LoVo (cell line): ENCODE data around the gene SLC3A2.
"Not testable (repeated sequence)": the region's sequence is repeated elsewhere in the genome, so short reads cannot be mapped to it uniquely, and the experiment has no call there.

ENCODE experiments used
- DNase-seq: peaks from one replicate; pipeline ENCODE4 v3.0.0-alpha.2; 2016; ENCODE audit warnings: low spot score

SLC3A2 gene

GRCh38 chr11:62852523-62853188 lies 28.0 kb upstream of the SLC3A2 start:
- DNase-seq = no peak

GRCh38 chr11:62853279-62853965 lies 27.3 kb upstream of the SLC3A2 start:
- no peak for DNase-seq

GRCh38 chr11:62854013-62854824 lies 26.5 kb upstream of the SLC3A2 start:
- no peak for DNase-seq

DNA sequence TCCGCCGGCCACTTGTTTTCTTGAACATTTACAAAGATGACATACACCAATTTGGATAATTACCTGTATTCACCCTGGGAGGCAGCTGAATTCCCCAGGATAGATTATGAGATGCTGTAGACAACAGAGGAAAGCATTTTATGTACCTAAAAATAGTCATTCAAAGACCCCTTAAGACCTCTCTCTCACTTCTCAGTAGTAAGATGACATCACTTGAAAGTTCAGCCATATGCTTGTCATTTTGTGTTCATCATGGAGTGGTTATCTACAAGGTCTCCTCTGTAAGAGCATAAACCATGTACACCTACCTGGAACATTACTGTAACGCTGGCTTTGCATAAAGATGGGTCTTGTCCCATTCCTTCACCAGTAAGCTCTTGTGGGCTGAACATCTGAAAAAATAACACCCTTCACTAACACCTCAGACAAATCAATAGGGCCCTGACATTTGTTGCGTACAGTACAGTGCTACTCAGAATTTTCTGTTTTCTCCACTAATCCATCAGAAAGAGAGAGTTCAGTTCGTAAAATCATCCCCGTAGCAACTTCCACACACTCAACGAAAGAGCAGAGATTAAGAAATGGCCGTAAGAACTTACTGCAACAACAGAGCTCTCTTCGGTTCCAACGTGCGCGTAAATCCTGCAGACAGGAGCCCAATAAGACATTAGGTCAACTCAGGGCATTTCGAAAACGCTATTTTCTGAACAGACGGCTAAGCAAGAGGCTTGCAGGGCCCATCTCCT lies 25.7 kb upstream of the SLC3A2 start:
- no peak for DNase-seq

- DNase-seq = peak; percentile 99
These were observed 24.9 kb upstream of the SLC3A2 start for GRCh38 chr11:62855571-62856332.

DNA sequence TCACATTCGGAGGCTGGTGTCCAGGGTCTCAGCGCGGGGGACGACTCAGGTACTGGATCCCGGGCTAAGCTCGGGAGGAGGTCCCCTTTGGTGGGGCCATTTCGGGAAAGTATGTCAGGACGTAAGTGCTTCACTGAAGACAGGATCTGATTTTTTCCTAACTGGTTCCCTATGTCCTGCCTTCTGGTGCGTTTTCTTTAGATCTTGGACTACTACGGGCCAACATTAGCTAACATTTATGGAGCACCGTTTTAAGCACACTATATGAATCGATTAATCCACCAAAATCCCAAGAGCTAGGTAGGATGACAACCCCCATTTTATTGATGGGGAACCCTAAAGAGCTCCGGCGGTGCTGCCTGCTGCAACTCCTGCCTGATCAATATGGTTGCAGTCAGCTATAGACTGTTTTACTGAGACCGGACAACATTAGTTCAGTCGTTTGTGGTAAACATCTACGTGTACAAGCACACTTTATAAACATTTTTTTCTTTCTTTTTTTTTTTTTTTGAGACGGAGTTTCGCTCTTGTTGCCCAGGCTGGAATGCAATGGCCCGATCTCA lies 24.3 kb upstream of the SLC3A2 start:
- no peak for DNase-seq

DNA sequence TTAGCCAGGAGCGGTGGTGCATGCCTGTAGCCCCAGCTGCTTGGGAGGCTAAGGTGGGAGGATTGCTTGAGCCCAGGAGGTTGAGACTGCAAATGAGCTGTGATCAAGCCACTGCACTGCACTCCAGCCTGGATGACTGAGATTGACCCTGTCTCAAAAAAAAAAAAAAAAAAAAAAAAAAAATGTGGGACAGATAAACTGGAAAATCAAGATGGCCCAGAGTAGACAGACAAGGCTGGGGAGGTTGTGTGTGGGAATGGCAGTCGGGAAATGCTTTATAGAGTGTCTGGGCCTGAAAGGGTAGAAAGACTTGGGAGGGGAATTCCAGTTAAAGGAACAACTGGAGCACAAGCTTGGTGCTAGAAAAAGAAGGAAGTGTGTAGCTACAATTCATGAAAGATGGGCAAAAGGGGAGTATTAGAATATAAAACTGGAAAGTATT lies 23.1 kb upstream of the SLC3A2 start:
- DNase-seq = no peak

- no peak for DNase-seq
These were observed 22.5 kb upstream of the SLC3A2 start for GRCh38 chr11:62858201-62858600.

DNA sequence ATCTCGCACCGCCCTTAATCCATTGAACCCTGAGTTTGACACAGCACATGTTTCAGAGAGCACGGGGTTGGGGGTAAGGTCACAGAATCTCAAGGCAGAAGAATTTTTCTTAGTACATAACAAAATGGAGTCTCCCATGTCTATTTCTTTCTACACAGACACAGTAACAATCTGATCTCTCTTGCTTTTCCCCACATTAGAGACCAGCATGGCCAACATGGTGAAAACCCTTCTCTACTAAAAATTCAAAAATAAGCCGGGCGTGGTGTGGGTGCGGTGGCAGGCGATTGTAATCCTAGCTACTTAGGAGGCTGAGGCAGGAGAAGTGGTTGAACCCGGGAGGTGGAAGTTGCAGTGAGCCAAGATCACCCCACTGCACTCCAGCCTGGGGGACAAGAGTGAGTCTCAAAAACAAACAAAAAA lies 21.4 kb upstream of the SLC3A2 start:
- not testable (repeated sequence) for DNase-seq

DNA sequence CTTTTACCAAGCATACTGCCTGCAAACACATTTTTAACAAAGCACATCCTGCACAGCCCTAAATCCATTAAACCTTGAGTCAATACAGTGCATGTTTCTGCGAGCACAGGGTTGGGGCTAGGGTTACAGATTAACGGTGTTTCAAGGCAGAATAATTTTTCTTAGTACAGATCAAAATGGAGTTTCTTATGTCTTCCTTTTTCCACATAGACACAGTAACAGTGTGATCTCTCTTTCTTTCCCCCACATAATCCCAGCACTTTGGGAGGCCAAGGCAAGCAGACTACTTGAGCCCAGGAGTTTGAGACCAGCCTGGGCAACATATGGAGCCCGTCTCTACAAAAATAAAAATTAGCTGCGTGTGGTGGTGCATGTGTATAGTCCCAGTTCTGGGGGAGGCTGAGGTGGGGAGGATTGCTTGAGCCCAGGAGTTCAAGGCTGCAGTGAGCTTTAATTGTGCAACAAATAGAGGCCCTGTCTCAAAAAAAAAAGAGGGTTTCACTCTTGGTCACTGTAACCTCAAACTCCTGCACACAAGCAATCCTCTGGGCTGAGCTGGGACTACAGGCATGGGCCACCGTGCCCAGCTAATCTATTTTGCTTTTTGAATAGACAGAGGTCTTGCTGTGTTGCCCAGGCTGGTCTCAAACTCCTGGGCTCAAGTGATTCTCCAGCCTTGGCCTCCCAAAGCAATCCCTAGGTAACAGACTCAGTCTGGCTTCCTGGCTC lies 19.7 kb upstream of the SLC3A2 start:
- DNase-seq = no peak

DNA sequence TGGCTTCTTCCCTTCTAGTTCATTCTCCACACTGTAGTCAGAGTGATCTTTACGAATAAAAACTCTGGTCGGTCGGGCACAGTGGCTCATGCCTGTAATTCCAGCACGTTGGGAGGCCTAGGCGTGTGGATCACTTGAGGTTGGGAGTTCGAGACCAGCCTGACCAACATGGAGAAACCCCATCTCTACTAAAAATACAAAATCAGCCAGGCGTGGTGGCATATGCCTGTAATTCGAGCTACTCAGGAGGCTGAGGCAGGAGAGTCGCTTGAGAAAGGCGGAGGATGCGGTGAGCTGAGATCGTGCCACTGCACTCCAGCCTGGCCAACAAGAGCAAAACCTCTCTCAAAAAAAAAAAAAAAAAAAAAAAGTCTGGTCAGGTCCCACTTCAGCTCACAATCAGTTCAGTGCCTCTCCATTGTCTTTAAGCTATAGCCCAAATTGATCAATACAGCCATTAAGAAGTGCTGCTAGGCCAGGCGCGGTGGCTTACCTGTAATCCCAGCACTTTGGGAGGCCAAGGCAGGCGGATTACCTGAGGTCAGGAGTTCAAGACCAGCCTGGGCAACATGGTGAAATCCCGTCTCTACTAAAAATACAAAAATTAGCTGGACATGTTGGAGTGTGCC lies 19.0 kb upstream of the SLC3A2 start:
- not testable (repeated sequence) for DNase-seq

DNA sequence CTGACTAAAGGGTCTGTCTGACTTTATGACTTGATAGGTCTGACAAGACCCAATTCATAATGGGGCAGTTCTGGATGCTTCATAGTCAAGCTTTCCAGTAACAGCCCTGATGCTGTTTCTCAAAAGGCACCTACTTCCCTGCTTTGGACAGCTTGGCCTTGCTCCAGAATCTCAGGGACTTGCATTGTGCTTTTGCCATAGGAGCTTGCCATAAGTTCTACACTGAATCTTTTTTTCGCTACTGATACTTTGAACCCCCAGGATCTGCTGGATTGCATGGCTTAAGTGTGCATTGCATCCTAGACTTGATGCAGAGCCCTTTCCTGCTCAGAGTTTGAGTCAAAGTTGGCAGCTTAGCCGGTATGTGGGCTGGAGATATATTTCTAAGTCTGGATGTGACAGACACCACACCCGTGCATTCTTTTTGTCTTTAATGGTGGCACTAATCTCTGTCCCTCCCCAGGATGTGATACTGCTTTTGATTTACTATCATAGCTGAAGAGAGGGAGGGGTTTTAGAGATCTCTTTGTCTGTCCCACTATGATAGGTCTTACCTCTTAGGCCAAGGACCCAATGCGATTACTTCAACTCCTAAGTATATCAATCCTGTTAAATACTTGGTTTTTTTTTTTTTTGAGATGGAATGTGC lies 16.9 kb upstream of the SLC3A2 start:
- DNase-seq = no peak

DNA sequence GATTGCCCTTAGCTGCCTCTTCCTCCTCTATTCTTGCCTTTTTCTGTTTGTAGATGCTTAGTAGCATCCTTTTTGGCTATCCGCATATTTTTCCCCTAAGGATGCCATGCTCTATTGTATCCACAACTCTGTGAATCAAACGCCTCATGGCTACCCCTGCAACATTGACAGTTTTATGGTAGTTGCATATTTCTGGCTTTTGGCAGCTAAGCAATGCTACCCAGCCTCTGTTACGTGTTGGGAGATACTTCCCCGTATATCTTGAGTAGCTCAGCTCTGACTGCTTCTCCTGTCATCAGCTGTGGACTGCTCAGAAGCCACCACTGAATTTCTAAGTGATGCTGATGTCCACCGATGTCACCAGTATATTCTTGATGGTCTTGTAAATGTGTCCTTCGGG lies 15.1 kb upstream of the SLC3A2 start:
- DNase-seq = no peak

DNA sequence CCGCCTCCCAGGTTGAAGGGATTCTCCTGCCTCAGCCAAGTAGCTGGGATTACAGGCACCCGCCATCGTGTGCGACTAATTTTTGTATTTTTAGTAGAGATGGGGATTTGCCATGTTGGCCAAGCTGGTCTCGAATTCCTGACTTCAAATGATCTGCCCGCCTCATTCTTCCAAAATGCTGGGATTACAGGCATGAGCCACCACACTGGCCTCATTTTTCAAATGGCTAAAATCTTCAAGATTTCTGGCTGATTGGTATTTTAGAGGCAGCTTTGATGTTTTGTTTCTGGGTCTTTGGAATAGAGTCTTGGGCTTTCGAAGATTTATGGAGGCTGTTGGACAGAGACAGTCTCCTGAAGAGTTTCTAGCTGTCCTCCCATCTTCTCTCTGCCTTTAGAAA lies 5.8 kb upstream of the SLC3A2 start:
- no peak for DNase-seq

DNA sequence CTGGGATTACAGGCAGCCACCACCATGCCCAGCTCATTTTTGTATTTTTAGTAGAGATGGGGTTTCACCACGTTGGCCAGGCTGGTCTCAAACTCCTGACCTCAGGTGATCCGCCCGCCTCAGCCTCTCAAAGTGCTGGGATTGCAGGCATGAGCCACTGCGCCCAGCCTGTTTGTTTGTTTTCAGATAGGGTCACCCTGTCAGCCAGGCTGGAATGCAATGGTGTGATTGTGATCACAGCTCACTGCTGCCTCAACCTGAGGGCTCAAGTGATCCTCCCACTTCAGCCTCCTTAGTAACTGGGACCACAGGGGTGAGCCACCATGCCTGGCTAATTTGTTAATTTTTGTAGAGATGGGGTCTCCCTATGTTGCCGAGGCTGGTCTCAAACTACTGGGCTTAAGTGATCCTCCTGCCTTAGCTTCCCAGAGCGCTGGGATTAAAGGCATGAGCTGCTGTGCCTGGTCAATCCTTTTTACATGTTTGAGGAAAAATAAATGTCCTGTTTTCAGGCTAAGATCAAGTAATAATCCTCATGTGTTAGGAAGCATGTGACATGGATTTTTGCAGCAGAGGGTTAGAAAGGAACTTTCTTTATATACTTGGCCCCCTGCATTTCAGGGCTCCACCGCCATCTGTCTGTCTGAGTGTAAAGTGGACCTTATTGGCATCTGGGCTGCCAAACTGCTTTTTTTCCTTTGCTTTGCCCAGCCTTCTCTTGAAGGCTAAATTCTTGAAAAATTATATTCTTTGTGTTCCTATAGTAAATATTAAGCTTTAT lies 4.8 kb upstream of the SLC3A2 start:
- DNase-seq = no peak

DNA sequence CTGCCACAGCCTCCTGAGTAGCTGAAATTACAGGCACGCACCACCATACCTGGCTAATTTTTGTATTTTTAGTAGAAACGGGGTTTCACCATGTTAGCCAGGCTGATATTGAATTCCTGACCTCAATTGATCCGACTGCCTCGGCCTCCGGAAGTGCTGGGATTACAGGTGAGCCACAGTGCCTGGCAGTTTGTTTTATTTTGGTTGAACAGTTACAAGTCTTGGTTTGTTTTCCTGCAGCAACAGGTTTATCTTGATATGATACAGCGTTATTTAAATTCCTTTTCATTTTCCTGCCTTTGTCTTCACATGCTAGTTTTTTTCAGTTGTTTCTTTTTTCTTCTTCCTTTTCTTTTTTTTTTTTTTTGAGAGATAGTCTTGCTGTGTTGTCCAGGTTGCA lies 4.0 kb upstream of the SLC3A2 start:
- DNase-seq = no peak

DNA sequence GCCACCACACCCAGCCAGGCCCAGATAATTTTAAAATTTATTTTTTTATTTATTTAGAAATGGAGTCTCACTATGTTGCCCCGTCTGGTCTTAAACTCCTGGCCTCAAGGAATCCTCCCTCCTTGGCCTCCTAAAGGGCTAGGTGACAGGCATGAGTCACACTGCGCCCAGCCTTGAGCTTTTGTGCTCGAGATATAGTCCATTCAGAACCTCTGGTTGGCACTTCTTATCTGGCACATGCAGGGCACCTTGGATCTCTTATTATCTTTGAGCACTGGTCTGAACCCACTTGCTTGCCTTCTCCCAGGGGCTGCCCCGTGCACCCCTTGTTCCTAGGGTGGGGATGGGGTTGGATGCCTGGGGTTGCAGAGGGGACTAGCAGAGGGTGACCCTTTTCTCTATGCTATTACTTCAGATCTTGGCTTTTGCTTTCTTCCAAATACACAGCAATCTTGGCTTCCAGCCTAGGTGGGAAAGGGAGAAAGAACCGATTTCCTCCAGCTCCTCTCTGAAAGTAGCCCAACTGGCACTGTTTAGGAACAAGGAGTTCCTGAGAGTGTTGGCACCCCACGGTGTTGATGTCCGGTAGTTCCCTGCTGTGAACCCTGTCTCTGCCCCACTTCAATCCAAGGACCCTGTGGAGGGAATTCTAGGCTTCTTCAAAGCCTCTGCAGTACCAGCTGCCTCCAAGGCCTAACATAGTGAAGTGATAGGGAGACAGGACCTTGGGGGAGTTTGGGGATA lies 1.3 kb upstream of the SLC3A2 start:
- DNase-seq = no peak

DNA sequence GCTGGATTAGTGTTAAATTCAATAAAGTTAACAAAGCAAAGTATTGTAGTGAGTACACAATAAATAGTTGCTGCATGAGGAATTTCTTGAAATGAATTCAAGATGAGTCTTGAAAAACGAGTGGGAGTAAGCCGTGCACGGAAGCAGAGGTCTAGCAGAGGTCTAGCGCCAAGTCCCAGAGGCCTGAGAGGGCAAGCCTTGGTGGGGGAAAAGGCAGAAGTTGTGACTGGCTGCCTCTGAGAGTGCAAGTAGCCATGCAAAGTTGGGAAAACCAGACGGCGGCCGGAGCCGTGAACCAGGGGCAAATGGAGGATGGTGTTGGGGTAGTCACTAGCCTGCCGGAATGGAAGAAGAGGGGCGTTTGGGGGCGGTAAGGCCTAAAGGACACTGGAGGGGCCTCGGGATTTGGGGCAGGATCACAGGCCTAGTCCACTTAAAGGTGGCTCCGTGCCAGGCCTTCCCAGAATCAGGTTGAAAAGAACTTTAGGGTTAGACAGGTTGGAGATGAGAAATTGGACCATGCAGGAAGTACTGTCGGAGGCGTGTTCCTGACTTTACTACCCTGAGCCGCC lies 379 bp upstream of the SLC3A2 start:
- no peak for DNase-seq
